HCT116 (cell line): ENCODE data around the gene HRH2. TPM values are rescaled to one million over a fixed set of nuclear protein-coding genes. Genes with fewer than 3 reads are reported as not detected.

Source experiments
- ATAC-seq: fragments of 200-7000 bp; cut with Tn5 transposase; 2 replicates; pipeline ENCODE4 v1.9.1; 2020; ENCODE audit warnings: mild to moderate bottlenecking, moderate library complexity
- BruUV-seq: library from RNA; stranded (reverse); fragments of 400-500 nt; replicated peaks from 2 replicates; lab custom pipeline; 2021; lab: Mats Ljungman, UMichigan
- CTCF ChIA-PET: fragments of 300-600 bp; sonication (Branson Sonifier 250); formaldehyde crosslinking; loops from one replicate; lab custom pipeline; 2021; ENCODE audit warnings: antibody characterized with exemption; lab: Charles Lee
- POLR2A ChIA-PET: fragments of 300-600, 350-600 bp; sonication (Branson Sonifier 250); formaldehyde crosslinking; loops from one replicate; lab custom pipeline; 2021; ENCODE audit warnings: antibody characterized with exemption; lab: Charles Lee
- RAD21 ChIA-PET, 2 experiments: fragments of 300-600 bp; sonication (Branson Sonifier 250); formaldehyde crosslinking; loops; one replicate each; lab custom pipeline; 2023; ENCODE audit warnings: low total read pairs in 2 of 2; ENCODE audit not compliant: uncharacterized antibody in 2 of 2, unreplicated experiment in 2 of 2, low non-redundant PET in 1 of 2; lab: Charles Lee
- DNase-seq: peaks from one replicate; pipeline ENCODE4 v3.0.0-alpha.2; 2010; ENCODE audit warnings: low read depth, low spot score
- H2AFZ ChIP-seq: fragments of 200-600 bp; shearing (Covaris generic), sonication (generic); 2 replicates; pipeline ENCODE4 v1.6.1; 2017; ENCODE audit warnings: low read depth, mixed run types, mixed read lengths, antibody characterized with exemption, low read length; ENCODE audit not compliant: poor library complexity, severe bottlenecking
- H3K27ac ChIP-seq: 2 replicates; pipeline ENCODE4 v1.5.1; 2012; ENCODE audit warnings: low read depth, low read length
- H3K27me3 ChIP-seq: fragments of 200-600 bp; sonication (generic); 2 replicates; pipeline ENCODE4 v1.6.1; 2016; ENCODE audit warnings: mixed run types, low read length, mixed read lengths; ENCODE audit not compliant: insufficient read depth
- H3K36me3 ChIP-seq, 2 experiments: fragments of 200-500 bp in 1 of 2; fragments of 200-600 bp in 1 of 2; sonication (Bioruptor generic) in 1 of 2; sonication (generic) in 1 of 2; 2 replicates each; pipeline versions ENCODE4 v1.5.1 to v1.6.1; 2014 to 2016; ENCODE audit warnings: low read length in 2 of 2, inconsistent platforms in 1 of 2, mixed read lengths in 1 of 2, mixed run types in 1 of 2; ENCODE audit not compliant: insufficient read depth in 2 of 2, control insufficient read depth in 1 of 2
- H3K4me1 ChIP-seq, 2 experiments: fragments of 200-600 bp in 1 of 2; sonication (generic) in 1 of 2; 2 replicates each; pipeline versions ENCODE4 v1.5.1 to v1.6.1; 2012 to 2017; ENCODE audit warnings: low read length in 2 of 2, inconsistent platforms in 1 of 2, mild to moderate bottlenecking in 1 of 2, mixed read lengths in 1 of 2, mixed run types in 1 of 2, moderate library complexity in 1 of 2; ENCODE audit not compliant: insufficient read depth in 2 of 2, control insufficient read depth in 1 of 2
- H3K4me2 ChIP-seq: fragments of 200-600 bp; sonication (generic); 2 replicates; pipeline ENCODE4 v1.6.1; 2017; ENCODE audit warnings: mixed run types, low read length, mixed read lengths
- H3K4me3 ChIP-seq, 2 experiments: fragments of 200-600 bp in 1 of 2; sonication (generic) in 1 of 2; replicated peaks in 1 of 2; 2 replicates each; pipeline ENCODE4 v1.5.1; 2011 to 2016; ENCODE audit warnings: low read length in 2 of 2, control low read depth in 1 of 2, low read depth in 1 of 2, mild to moderate bottlenecking in 1 of 2, mixed read lengths in 1 of 2, mixed run types in 1 of 2
- H3K79me2 ChIP-seq: fragments of 200-600 bp; sonication (generic); 2 replicates; pipeline ENCODE4 v1.6.1; 2017; ENCODE audit warnings: mild to moderate bottlenecking, mixed run types, low read length, moderate library complexity, mixed read lengths; ENCODE audit not compliant: insufficient read depth
- H3K9ac ChIP-seq: fragments of 200-600 bp; sonication (generic); 2 replicates; pipeline ENCODE4 v1.6.1; 2016; ENCODE audit warnings: low read length, mixed read lengths
- H3K9me2 ChIP-seq: fragments of 200-600 bp; sonication (generic), shearing (Covaris generic); 2 replicates; pipeline ENCODE4 v1.6.1; 2017; ENCODE audit warnings: mixed run types, mild to moderate bottlenecking, moderate library complexity; ENCODE audit not compliant: insufficient read depth
- H3K9me3 ChIP-seq, 2 experiments: fragments of 200-500 bp in 1 of 2; fragments of 200-600 bp in 1 of 2; sonication (Bioruptor generic) in 1 of 2; sonication (generic) in 1 of 2; 2 replicates each; pipeline ENCODE4 v1.6.1; 2014 to 2017; ENCODE audit warnings: low read length in 2 of 2, mixed read lengths in 2 of 2, inconsistent platforms in 1 of 2, low read depth in 1 of 2, mild to moderate bottlenecking in 1 of 2, mixed run types in 1 of 2, moderate library complexity in 1 of 2; ENCODE audit not compliant: control insufficient read depth in 1 of 2, insufficient read depth in 1 of 2
- H4K20me1 ChIP-seq: fragments of 200-600 bp; sonication (generic), shearing (Covaris generic); 2 replicates; pipeline ENCODE4 v1.6.1; 2017; ENCODE audit warnings: mixed run types, mild to moderate bottlenecking, moderate library complexity; ENCODE audit not compliant: insufficient read depth
- CBX3 ChIP-seq: IDR thresholded peaks from 2 replicates; pipeline ENCODE4 v1.6.1; 2012; ENCODE audit warnings: low read depth
- CEBPB ChIP-seq: IDR thresholded peaks from 2 replicates; pipeline ENCODE4 v1.6.1; 2012; ENCODE audit warnings: low read depth
- CTCF ChIP-seq, 3 experiments: fragments of 200-600 bp in 1 of 3; sonication (generic) in 1 of 3; IDR thresholded peaks in 2 of 3; conservative IDR thresholded peaks in 1 of 3; 2 replicates each; pipeline ENCODE4 v1.5.1; 2012 to 2017; ENCODE audit warnings: low read depth in 2 of 3, low read length in 2 of 3, antibody characterized with exemption in 1 of 3, borderline replicate concordance in 1 of 3, control low read depth in 1 of 3, mild to moderate bottlenecking in 1 of 3, mixed read lengths in 1 of 3, mixed run types in 1 of 3, moderate library complexity in 1 of 3; ENCODE audit not compliant: insufficient read depth in 1 of 3
- EGR1 ChIP-seq: IDR thresholded peaks from 2 replicates; pipeline ENCODE4 v1.6.1; 2012; ENCODE audit warnings: low read depth
- ELF1 ChIP-seq: IDR thresholded peaks from 2 replicates; pipeline ENCODE4 v1.6.1; 2012; ENCODE audit warnings: low read depth, borderline replicate concordance
- EZH2phosphoT487 ChIP-seq: fragments of 200-600 bp; IDR thresholded peaks from 2 replicates; pipeline ENCODE4 v1.6.1; 2018; ENCODE audit warnings: antibody characterized with exemption, borderline replicate concordance
- FOSL1 ChIP-seq: IDR thresholded peaks from 2 replicates; pipeline ENCODE4 v1.6.1; 2012; ENCODE audit warnings: low read depth
- JUND ChIP-seq: IDR thresholded peaks from 2 replicates; pipeline ENCODE4 v1.6.1; 2012
- POLR2A ChIP-seq: IDR thresholded peaks from 2 replicates; pipeline ENCODE4 v1.7.0; 2011; ENCODE audit warnings: borderline replicate concordance; ENCODE audit not compliant: insufficient read depth, insufficient read length; ENCODE audit errors: extremely low read depth
- POLR2AphosphoS5 ChIP-seq: IDR thresholded peaks from 2 replicates; pipeline ENCODE4 v1.6.1; 2011; ENCODE audit warnings: mild to moderate bottlenecking, low read depth, low read length, moderate library complexity
- SIN3A ChIP-seq: IDR thresholded peaks from 2 replicates; pipeline ENCODE4 v1.6.1; 2012; ENCODE audit warnings: low read depth
- SP1 ChIP-seq: IDR thresholded peaks from 2 replicates; pipeline ENCODE4 v1.6.1; 2012; ENCODE audit warnings: low read depth
- SRF ChIP-seq: IDR thresholded peaks from 2 replicates; pipeline ENCODE4 v1.6.1; 2012; ENCODE audit warnings: low read depth
- TCF7L2 ChIP-seq: IDR thresholded peaks from 2 replicates; pipeline ENCODE4 v1.7.0; 2011; ENCODE audit warnings: borderline replicate concordance, inconsistent platforms; ENCODE audit not compliant: insufficient read depth, insufficient read length; ENCODE audit errors: extremely low read depth
- YY1 ChIP-seq: IDR thresholded peaks from 2 replicates; pipeline ENCODE4 v1.6.1; 2011; ENCODE audit warnings: low read length, low read depth, moderate library complexity, mild to moderate bottlenecking; ENCODE audit not compliant: insufficient replicate concordance; ENCODE audit errors: extremely low read depth
- ZFX ChIP-seq: fragments of 450-650 bp; IDR thresholded peaks from 2 replicates; pipeline ENCODE4 v1.6.1; 2017
- ZNF274 ChIP-seq: fragments of 200-500 bp; sonication (Bioruptor generic); IDR thresholded peaks from 2 replicates; pipeline ENCODE4 v1.6.1; 2014; ENCODE audit warnings: mild to moderate bottlenecking, low read depth, low read length, inconsistent platforms
- intact Hi-C: fragments of 100-400 bp; cut with micrococcal nuclease; formaldehyde crosslinking; loops from 2 replicates; pipeline ENCODE4 v1.10.0; 2022
- total RNA-seq: library from RNA; stranded (reverse); gene quantifications from one replicate; pipeline ENCODE4 v1.2.1, GENCODE V29; 2021; ENCODE audit not compliant: unreplicated experiment
- TF ChIP-seq, protein P1 (sequence below): IDR thresholded peaks from 2 replicates; pipeline ENCODE4 v1.6.1; 2011; ENCODE audit warnings: mild to moderate bottlenecking, low read length, moderate library complexity; ENCODE audit not compliant: insufficient replicate concordance; ENCODE audit errors: extremely low read depth
- TF ChIP-seq, protein P2 (sequence below): IDR thresholded peaks from 2 replicates; pipeline ENCODE4 v1.6.1; 2012

The HRH2 gene
- total RNA-seq, 1 experiment from 2014 or later, result 0.12 TPM

DNA sequence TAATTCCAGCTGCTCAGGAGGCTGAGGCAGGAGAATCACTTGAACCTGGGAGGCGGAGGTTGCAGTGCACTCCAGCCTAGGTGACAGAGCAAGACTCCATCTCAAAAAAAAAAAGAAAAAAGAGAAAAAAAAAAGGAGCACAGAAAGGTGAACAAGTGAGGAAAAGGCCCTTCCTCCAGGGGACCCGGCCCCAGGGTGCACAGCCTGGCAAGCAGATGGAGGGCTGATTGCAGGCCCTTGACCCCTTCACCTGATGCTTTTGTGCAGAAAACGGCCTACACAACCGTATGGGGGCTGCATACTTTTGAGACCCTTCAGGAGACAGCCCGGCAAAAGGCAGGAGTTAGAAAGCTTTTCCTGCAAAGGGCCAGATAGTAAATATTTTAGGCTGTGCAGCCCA is 33.9 kb downstream of the HRH2 start:
- Histone ChIP-seq H3K4me1 (peaks cover 1 to 11% of the 10 kb centered on the region in 2 experiments; a peak in 3 of 4 replicates), H2AFZ (no peak overlapping the region), H3K27ac (no peak overlapping the region), H3K9me2 (no peaks in the 10 kb centered on the region), H3K36me3 (no peaks in the 10 kb centered on the region), H3K79me2 (no peaks in the 10 kb centered on the region), H3K9ac (no peak overlapping the region), H3K4me3 (no peak overlapping the region), H3K27me3 (no peaks in the 10 kb centered on the region), H3K9me3 (no peaks in the 10 kb centered on the region), H4K20me1 (no peaks in the 10 kb centered on the region), H3K4me2 (no peak overlapping the region)
- ChIA-PET POLR2A (no interaction called here), CTCF (no interaction called here), RAD21 (no interaction called here)
- DNase-seq (no peak), ATAC-seq (no peak)
- intact Hi-C loops, result no loop called here
- no TSS peak for BruUV-seq
- TF ChIP-seq CEBPB (no peak), ELF1 (no peak), POLR2A (no peak), SRF (no peak), SP1 (no peak), YY1 (no peak), SIN3A (no peak), FOSL1 (no peak), EGR1 (no peak), JUND (no peak), ZNF274 (no peak), POLR2AphosphoS5 (no peak), CBX3 (no peak), ZFX (no peak), CTCF (IDR thresholded peaks at IDR 0.05 in 2 of 3, conservative IDR thresholded peaks at IDR 0.05 in 1 of 3; ENCODE audit: borderline replicate concordance in 1 of 3, insufficient read depth in 1 of 3, low read depth in 2 of 3, low read length in 2 of 3) (no peak), TCF7L2 (no peak), EZH2phosphoT487 (no peak)
- TF ChIP-seq, protein P1, sequence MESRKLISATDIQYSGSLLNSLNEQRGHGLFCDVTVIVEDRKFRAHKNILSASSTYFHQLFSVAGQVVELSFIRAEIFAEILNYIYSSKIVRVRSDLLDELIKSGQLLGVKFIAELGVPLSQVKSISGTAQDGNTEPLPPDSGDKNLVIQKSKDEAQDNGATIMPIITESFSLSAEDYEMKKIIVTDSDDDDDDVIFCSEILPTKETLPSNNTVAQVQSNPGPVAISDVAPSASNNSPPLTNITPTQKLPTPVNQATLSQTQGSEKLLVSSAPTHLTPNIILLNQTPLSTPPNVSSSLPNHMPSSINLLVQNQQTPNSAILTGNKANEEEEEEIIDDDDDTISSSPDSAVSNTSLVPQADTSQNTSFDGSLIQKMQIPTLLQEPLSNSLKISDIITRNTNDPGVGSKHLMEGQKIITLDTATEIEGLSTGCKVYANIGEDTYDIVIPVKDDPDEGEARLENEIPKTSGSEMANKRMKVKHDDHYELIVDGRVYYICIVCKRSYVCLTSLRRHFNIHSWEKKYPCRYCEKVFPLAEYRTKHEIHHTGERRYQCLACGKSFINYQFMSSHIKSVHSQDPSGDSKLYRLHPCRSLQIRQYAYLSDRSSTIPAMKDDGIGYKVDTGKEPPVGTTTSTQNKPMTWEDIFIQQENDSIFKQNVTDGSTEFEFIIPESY, result no peak
- TF ChIP-seq, protein P2, sequence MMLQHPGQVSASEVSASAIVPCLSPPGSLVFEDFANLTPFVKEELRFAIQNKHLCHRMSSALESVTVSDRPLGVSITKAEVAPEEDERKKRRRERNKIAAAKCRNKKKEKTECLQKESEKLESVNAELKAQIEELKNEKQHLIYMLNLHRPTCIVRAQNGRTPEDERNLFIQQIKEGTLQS, result no peak
